Esophagus muscularis mucosa (tissue), 4 donors: Measurements from ENCODE around the gene KIAA0930.

Experiments
- CTCF ChIP-seq, 3 experiments: fragments of 200-600 bp in 2 of 3; fragments of 450-650 bp in 1 of 3; sonication (generic) in 2 of 3; IDR thresholded peaks; one replicate each; pipeline ENCODE4 v1.5.1; 2017 to 2019; ENCODE audit warnings: antibody characterized with exemption in 3 of 3, mild to moderate bottlenecking in 2 of 3, moderate library complexity in 1 of 3
- EP300 ChIP-seq: sonication (generic); formaldehyde crosslinking; IDR thresholded peaks from one replicate; pipeline ENCODE4 v1.6.1; 2017; ENCODE audit warnings: antibody characterized with exemption
- POLR2A ChIP-seq: fragments of 450-650 bp; IDR thresholded peaks from one replicate; pipeline ENCODE4 v1.6.1; 2017; ENCODE audit warnings: antibody characterized with exemption, moderate library complexity, mild to moderate bottlenecking, low read depth
- POLR2AphosphoS5 ChIP-seq, 2 donors: sonication (generic); formaldehyde crosslinking; IDR thresholded peaks; one replicate each; pipeline ENCODE4 v1.6.1; 2017; ENCODE audit warnings: antibody characterized with exemption in 2 of 2

- TF ChIP-seq POLR2A: no peak
- TF ChIP-seq EP300: no peak
- TF ChIP-seq CTCF (IDR thresholded peaks at IDR 0.05): no peak
- no peak for TF ChIP-seq POLR2AphosphoS5 (IDR thresholded peaks at IDR 0.05)
Observed at GRCh38 chr22:45244916-45245315, 4.2 kb upstream of the KIAA0930 start.
